A549 treated with AZD9567 at 1 μM for 4 hours (cell line): Measurements from ENCODE around the gene SAXO1. TPM values are rescaled to one million over a fixed set of nuclear protein-coding genes. Genes with fewer than 3 reads are reported as not detected.

Experiments used
- total RNA-seq: library from RNA; stranded (reverse); fragments of 200-300 nt; extraction: Qiagen RNA extraction; gene quantifications from 5 replicates; pipeline ENCODE4 v1.2.3, GENCODE V29; 2022; ENCODE audit not compliant: insufficient read depth

Gene SAXO1, protein sequence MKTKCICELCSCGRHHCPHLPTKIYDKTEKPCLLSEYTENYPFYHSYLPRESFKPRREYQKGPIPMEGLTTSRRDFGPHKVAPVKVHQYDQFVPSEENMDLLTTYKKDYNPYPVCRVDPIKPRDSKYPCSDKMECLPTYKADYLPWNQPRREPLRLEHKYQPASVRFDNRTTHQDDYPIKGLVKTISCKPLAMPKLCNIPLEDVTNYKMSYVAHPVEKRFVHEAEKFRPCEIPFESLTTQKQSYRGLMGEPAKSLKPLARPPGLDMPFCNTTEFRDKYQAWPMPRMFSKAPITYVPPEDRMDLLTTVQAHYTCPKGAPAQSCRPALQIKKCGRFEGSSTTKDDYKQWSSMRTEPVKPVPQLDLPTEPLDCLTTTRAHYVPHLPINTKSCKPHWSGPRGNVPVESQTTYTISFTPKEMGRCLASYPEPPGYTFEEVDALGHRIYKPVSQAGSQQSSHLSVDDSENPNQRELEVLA
- total RNA-seq = not detected in 5 replicates

DNA sequence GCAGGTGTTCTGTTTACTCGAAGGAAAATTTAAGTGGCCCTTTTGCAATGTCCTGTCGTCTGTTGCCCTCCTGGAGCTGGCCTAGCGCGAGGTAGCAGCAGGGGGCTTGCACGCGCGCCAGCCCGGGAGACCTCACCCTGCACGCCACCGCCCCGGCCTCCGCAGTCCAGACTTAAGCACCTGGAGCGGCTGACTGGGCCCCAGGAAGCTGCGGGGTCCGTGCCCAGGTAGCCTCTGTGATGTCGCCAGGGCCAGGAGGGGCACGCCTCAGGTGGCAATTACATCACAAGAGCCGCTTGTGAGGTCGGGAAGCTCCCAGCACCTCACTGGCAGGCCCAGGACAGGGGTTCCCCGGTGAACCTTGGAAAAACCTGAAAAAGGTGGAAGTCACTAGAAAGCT, at the start of gene SAXO1:
Gene SAXO1 (minus strand): TSS at position 195 of the 400 bp plus-strand sequence. CDS start 301 bp downstream, outside the sequence.

DNA sequence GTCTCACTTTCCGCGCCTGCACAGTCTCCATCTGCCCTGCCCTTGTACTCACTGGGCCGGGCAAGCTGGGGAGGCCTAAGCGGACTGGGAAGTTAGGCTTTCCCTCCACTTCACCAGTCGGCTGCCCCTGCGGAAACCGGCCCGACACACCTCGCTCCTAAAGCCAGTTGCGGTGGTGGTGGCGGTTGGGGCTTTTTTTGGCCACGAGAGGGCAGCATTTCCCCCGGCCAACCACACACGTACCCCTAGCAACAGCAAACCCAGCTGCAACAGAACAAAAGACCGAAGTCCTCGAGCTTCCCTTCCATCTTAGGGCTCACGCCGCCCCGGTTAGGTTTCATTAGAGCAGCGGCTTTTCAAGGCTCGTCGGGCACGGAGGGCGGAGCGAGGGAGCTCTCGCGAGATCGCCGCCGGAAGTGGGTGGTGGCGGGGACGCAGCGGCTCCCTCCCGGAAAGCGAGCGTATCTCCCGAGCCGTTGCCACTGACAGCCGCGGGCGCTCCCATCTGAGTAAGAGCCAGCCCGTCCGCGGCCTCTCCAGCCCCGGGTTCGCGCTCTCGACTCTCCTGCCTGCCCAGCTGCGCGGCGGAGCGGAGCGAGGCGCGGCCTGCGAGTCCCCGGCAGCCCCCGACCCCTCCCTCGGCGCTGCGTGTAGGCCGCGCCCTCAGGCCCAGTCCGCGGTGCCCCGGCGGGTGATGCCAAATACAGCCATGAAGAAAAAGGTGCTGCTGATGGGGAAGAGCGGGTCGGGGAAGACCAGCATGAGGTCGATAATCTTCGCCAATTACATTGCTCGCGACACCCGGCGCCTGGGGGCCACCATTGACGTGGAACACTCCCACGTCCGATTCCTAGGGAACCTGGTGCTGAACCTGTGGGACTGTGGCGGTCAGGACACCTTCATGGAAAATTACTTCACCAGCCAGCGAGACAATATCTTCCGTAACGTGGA, 16.2 kb upstream of the SAXO1 start, which contains the start of gene RRAGA:
Gene RRAGA (plus strand): TSS at position 462 of the 951 bp plus-strand sequence. CDS start 233 bp downstream, at position 695.

Other genes with a start within 250 kb of the SAXO1 start
- 123 to 131 TPM (median 128 TPM) in 5 replicates for gene RRAGA, start 16.2 kb upstream of the SAXO1 start, total RNA-seq
- gene HAUS6, start 69.7 kb upstream of the SAXO1 start, total RNA-seq = 21.7 to 34.8 TPM (median 25.0 TPM) in 5 replicates
- 42.4 to 56.7 TPM (median 45.5 TPM) in 5 replicates for gene PLIN2, start 94.3 kb upstream of the SAXO1 start, total RNA-seq
- 12.7 to 21.1 TPM (median 15.8 TPM) in 5 replicates for gene DENND4C, start 197.5 kb upstream of the SAXO1 start, total RNA-seq